K562 (cell line): ENCODE data around the gene LAMP1. TPM values are rescaled to one million over a fixed set of nuclear protein-coding genes. Genes with fewer than 3 reads are reported as not detected.

Experiments used
- ATAC-seq: fragments of 200-7000 bp; cut with Tn5 transposase; 3 replicates; pipeline ENCODE4 v1.9.1; 2020; ENCODE audit warnings: moderate library complexity
- BruUV-seq: library from RNA; stranded (reverse); fragments of 400-500 nt; replicated peaks from 2 replicates; lab custom pipeline; 2021; lab: Mats Ljungman, UMichigan
- CTCF ChIA-PET: fragments of 300-600 bp; formaldehyde crosslinking; extraction: SDS; loops from one replicate; lab custom pipeline; 2021; ENCODE audit warnings: low intra/inter-chr PET ratio; lab: Yijun Ruan, JAX
- POLR2A ChIA-PET: fragments of 300-600, 350-650 bp; sonication (Branson Sonifier 250); formaldehyde crosslinking; extraction: SDS; loops from one replicate; lab custom pipeline; 2021; ENCODE audit warnings: antibody characterized with exemption, inconsistent platforms; lab: Yijun Ruan, JAX
- DNase-seq, 4 experiments: peaks; one replicate each; pipeline versions ENCODE4 v3.0.0 to v3.0.0-alpha.2; 2011 to 2018; ENCODE audit warnings: low spot score in 3 of 4, mixed read lengths in 3 of 4; ENCODE audit errors: extremely low read depth in 1 of 4
- FAIRE-seq: peaks from 2 replicates; lab custom pipeline; 2011; peaks lifted over from hg19 to GRCh38; lab: Jason Lieb, UNC
- H2AFZ ChIP-seq: 2 replicates; pipeline ENCODE4 v1.6.0; 2011; ENCODE audit warnings: low read depth, low read length, control low read depth, inconsistent platforms
- H3K27ac ChIP-seq: fragments of 200-600 bp; 3 replicates; pipeline ENCODE4 v1.8.0; 2011; ENCODE audit warnings: low read depth, mild to moderate bottlenecking, control low read depth, inconsistent platforms, low read length, moderate library complexity, mixed read lengths; ENCODE audit errors: extremely low read depth
- H3K27me3 ChIP-seq, 2 experiments: fragments of 300-600 bp in 1 of 2; 2 replicates in 1 of 2; 3 replicates in 1 of 2; pipeline versions ENCODE4 v1.6.0 to v1.8.0; 2011; ENCODE audit warnings: inconsistent platforms in 2 of 2, low read length in 2 of 2, mild to moderate bottlenecking in 1 of 2, mixed read lengths in 1 of 2, moderate library complexity in 1 of 2; ENCODE audit not compliant: control insufficient read depth in 2 of 2, insufficient read depth in 2 of 2
- H3K36me3 ChIP-seq: fragments of 300-600 bp; 3 replicates; pipeline ENCODE4 v1.8.0; 2011; ENCODE audit warnings: mild to moderate bottlenecking, low read length, inconsistent platforms; ENCODE audit not compliant: control insufficient read depth, insufficient read depth
- H3K4me1 ChIP-seq, 2 experiments: fragments of 200-600 bp in 1 of 2; replicated peaks in 1 of 2; 2 replicates in 1 of 2; 3 replicates in 1 of 2; pipeline versions ENCODE4 v1.5.1 to v1.8.0; 2011; ENCODE audit warnings: inconsistent platforms in 2 of 2, low read length in 2 of 2, mild to moderate bottlenecking in 1 of 2, mixed read lengths in 1 of 2, moderate library complexity in 1 of 2; ENCODE audit not compliant: control insufficient read depth in 2 of 2, insufficient read depth in 2 of 2
- H3K4me2 ChIP-seq: 2 replicates; pipeline ENCODE4 v1.6.1; 2011; ENCODE audit warnings: low read length, control low read depth, inconsistent platforms, mixed read lengths; ENCODE audit not compliant: insufficient read depth
- H3K4me3 ChIP-seq: fragments of 200-600 bp; sonication (generic), shearing (Covaris generic); 2 replicates; pipeline ENCODE4 v1.5.1; 2016; ENCODE audit warnings: control low read depth, inconsistent platforms
- H3K79me2 ChIP-seq: fragments of 200-600 bp; 3 replicates; pipeline ENCODE4 v1.8.0; 2011; ENCODE audit warnings: low read length, inconsistent platforms; ENCODE audit not compliant: control insufficient read depth, insufficient read depth
- H3K9ac ChIP-seq, 2 experiments: 2 replicates each; pipeline versions ENCODE4 v1.6.0 to v1.6.1; 2011; ENCODE audit warnings: low read depth in 2 of 2, low read length in 2 of 2, control low read depth in 1 of 2, inconsistent platforms in 1 of 2, mild to moderate bottlenecking in 1 of 2, mixed read lengths in 1 of 2; ENCODE audit not compliant: insufficient read depth in 1 of 2
- H3K9me1 ChIP-seq: one replicate; pipeline ENCODE4 v1.6.0; 2011; ENCODE audit warnings: inconsistent platforms, mild to moderate bottlenecking, low read length, moderate library complexity; ENCODE audit not compliant: control insufficient read depth, insufficient read depth
- H3K9me3 ChIP-seq: replicated peaks from 2 replicates; pipeline ENCODE4 v1.5.1; 2011; ENCODE audit warnings: low read depth, low read length, inconsistent platforms; ENCODE audit not compliant: control insufficient read depth, insufficient read depth
- H4K20me1 ChIP-seq: replicated peaks from 2 replicates; pipeline ENCODE4 v1.6.1; 2011; ENCODE audit warnings: low read length, inconsistent platforms, mixed read lengths; ENCODE audit not compliant: control insufficient read depth, insufficient read depth
- ATF1 ChIP-seq, 2 experiments: fragments of 450-650 bp in 1 of 2; IDR thresholded peaks; 2 replicates each; pipeline ENCODE4 v1.6.1; 2016; ENCODE audit warnings: missing compliant biosample characterization in 1 of 2, missing genetic modification characterization in 1 of 2
- FOXK1 ChIP-seq: sonication (generic); formaldehyde crosslinking; IDR thresholded peaks from 2 replicates; pipeline ENCODE4 v1.8.0; 2022; ENCODE audit warnings: missing genetic modification reagents, mild to moderate bottlenecking, borderline replicate concordance
- GATAD2B ChIP-seq: fragments of 450-650 bp; IDR thresholded peaks from 2 replicates; pipeline ENCODE4 v1.6.1; 2017; ENCODE audit warnings: mild to moderate bottlenecking, borderline replicate concordance
- HBP1 ChIP-seq: fragments of 450-650 bp; formaldehyde crosslinking; IDR thresholded peaks from 2 replicates; pipeline ENCODE4 v1.4.0; 2022; ENCODE audit warnings: missing genetic modification characterization
- TCFL5 ChIP-seq: fragments of 250-450 bp; sonication (Bioruptor Pico); conservative IDR thresholded peaks from 2 replicates; pipeline ENCODE4 v1.6.1; 2021; ENCODE audit warnings: mild to moderate bottlenecking, moderate library complexity, matching md5 sums
- XRCC3 ChIP-seq: fragments of 450-650 bp; IDR thresholded peaks from 2 replicates; pipeline ENCODE4 v1.6.1; 2017; ENCODE audit warnings: mild to moderate bottlenecking, moderate library complexity
- ZBED1 ChIP-seq: IDR thresholded peaks from 2 replicates; pipeline ENCODE4 v1.6.1; 2014
- ZNF583 ChIP-seq: fragments of 250-450 bp; sonication (Bioruptor Pico); IDR thresholded peaks from 2 replicates; pipeline ENCODE4 v1.4.0; 2020
- WGBS: fragments of 100-300 bp; shearing (Covaris generic); methylation state at CpG from one replicate; pipeline ENCODE4 v1.1.6; 2016; ENCODE audit warnings: low coverage, mixed read lengths; ENCODE audit not compliant: insufficient coverage; ENCODE audit errors: missing lambda C conversion rate; 5-methylcytosine and 5-hydroxymethylcytosine counted together
- in situ Hi-C: fragments of 300-500 bp; cut with MboI; formaldehyde crosslinking; loops from 4 replicates; pipeline ENCODE4 v1.15.0; 2018; ENCODE audit warnings: inconsistent platforms, mixed read lengths
- intact Hi-C: fragments of 100-400 bp; cut with micrococcal nuclease; formaldehyde crosslinking; loops from 2 replicates; pipeline ENCODE4 v1.14.2; 2022
- polyA plus RNA-seq, 8 experiments: library from polyadenylated mRNA; depleted of rRNA in 4 of 8; stranded (reverse) in 5 of 8; unstranded in 3 of 8; fragments of >200 nt; fragmentation: Nextera tagmentation in 2 of 8; fragmentation: Illumina TruSeq in 1 of 8; extraction: Ambion mirVana in 2 of 8; extraction: Trizol in 1 of 8; gene quantifications; 2 replicates each; pipeline versions ENCODE4 v1.2.1 to v1.2.3, GENCODE V29; 2011 to 2014; ENCODE audit warnings: inconsistent platforms in 1 of 8, missing spikeins in 1 of 8
- total RNA-seq, 7 experiments: library from RNA; depleted of rRNA in 6 of 7; stranded (reverse); fragments of >200 nt in 6 of 7; fragmentation: Illumina TruSeq in 2 of 7; extraction: Trizol in 2 of 7; gene quantifications; 2 replicates each; pipeline versions ENCODE4 v1.2.1 to v1.2.3, GENCODE V29; 2011 to 2021; ENCODE audit warnings: low replicate concordance in 1 of 7
- TF ChIP-seq, protein P1 (sequence below), 2 experiments: fragments of 450-650 bp; formaldehyde crosslinking in 1 of 2; IDR thresholded peaks; 2 replicates each; pipeline versions ENCODE4 v1.4.0 to v1.6.1; 2014 to 2020; ENCODE audit warnings: mild to moderate bottlenecking in 2 of 2, borderline replicate concordance in 1 of 2, low read depth in 1 of 2
- TF ChIP-seq, protein P2 (sequence below), 2 experiments: IDR thresholded peaks; 2 replicates each; pipeline ENCODE4 v1.6.1; 2012; ENCODE audit warnings: improper control_type of control experiment in 2 of 2, low read depth in 2 of 2, low read length in 2 of 2, borderline replicate concordance in 1 of 2

LAMP1 gene
- total and polyA plus RNA-seq, 9 of the 15 experiments (the other 6 are each of a cell fraction or from before 2014, with no cell fraction given), result 2.2 to 70.1 (median 30.5) TPM

- Histone ChIP-seq H3K4me1 (no peaks in the 10 kb centered on the region; a peak in 1 of 5 replicates), H3K4me3 (no peak overlapping the region), H4K20me1 (no peaks in the 10 kb centered on the region), H3K27ac (no peak overlapping the region), H2AFZ (no peak overlapping the region), H3K36me3 (peaks cover 50% of the 10 kb centered on the region; the same call in 2 of the 3 replicates), H3K4me2 (no peak overlapping the region), H3K9me3 (no peaks in the 10 kb centered on the region), H3K9me1 (no peaks in the 10 kb centered on the region), H3K79me2 (no peaks in the 10 kb centered on the region), H3K27me3 (no peaks in the 10 kb centered on the region), H3K9ac (no peak overlapping the region; a peak in 1 of 4 replicates)
- ChIA-PET CTCF (no interaction called here), POLR2A (interaction anchor here (1.7 kb wide), 1 partner anchor 13 kb away, joined by 4 read pairs; no protein-coding TSS in a partner anchor)
- FAIRE-seq (no peak), DNase-seq (no peak), ATAC-seq (no peak)
- no TSS peak for BruUV-seq
- in situ Hi-C loops (no loop called here), intact Hi-C loops (no loop called here)
- WGBS, result 92% methylated on average over 3 of the region's 12 CpGs
- TF ChIP-seq, protein P1, sequence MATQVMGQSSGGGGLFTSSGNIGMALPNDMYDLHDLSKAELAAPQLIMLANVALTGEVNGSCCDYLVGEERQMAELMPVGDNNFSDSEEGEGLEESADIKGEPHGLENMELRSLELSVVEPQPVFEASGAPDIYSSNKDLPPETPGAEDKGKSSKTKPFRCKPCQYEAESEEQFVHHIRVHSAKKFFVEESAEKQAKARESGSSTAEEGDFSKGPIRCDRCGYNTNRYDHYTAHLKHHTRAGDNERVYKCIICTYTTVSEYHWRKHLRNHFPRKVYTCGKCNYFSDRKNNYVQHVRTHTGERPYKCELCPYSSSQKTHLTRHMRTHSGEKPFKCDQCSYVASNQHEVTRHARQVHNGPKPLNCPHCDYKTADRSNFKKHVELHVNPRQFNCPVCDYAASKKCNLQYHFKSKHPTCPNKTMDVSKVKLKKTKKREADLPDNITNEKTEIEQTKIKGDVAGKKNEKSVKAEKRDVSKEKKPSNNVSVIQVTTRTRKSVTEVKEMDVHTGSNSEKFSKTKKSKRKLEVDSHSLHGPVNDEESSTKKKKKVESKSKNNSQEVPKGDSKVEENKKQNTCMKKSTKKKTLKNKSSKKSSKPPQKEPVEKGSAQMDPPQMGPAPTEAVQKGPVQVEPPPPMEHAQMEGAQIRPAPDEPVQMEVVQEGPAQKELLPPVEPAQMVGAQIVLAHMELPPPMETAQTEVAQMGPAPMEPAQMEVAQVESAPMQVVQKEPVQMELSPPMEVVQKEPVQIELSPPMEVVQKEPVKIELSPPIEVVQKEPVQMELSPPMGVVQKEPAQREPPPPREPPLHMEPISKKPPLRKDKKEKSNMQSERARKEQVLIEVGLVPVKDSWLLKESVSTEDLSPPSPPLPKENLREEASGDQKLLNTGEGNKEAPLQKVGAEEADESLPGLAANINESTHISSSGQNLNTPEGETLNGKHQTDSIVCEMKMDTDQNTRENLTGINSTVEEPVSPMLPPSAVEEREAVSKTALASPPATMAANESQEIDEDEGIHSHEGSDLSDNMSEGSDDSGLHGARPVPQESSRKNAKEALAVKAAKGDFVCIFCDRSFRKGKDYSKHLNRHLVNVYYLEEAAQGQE (IDR thresholded peaks at IDR 0.05; ENCODE audit: borderline replicate concordance), result no peak
- TF ChIP-seq, protein P1 (CRISPR knock-in tag; IDR thresholded peaks at IDR 0.05; ENCODE audit: low read depth), result no peak
- TF ChIP-seq XRCC3 (no peak), HBP1 (no peak), FOXK1 (CRISPR knock-in tag) (no peak), ATF1 (CRISPR knock-in tag; IDR thresholded peaks at IDR 0.05) (no peak), ATF1 (tag; IDR thresholded peaks at IDR 0.05) (no peak), ZBED1 (no peak), GATAD2B (no peak), ZNF583 (CRISPR knock-in tag) (no peak), TCFL5 (CRISPR knock-in tag) (no peak)
- TF ChIP-seq, protein P2, sequence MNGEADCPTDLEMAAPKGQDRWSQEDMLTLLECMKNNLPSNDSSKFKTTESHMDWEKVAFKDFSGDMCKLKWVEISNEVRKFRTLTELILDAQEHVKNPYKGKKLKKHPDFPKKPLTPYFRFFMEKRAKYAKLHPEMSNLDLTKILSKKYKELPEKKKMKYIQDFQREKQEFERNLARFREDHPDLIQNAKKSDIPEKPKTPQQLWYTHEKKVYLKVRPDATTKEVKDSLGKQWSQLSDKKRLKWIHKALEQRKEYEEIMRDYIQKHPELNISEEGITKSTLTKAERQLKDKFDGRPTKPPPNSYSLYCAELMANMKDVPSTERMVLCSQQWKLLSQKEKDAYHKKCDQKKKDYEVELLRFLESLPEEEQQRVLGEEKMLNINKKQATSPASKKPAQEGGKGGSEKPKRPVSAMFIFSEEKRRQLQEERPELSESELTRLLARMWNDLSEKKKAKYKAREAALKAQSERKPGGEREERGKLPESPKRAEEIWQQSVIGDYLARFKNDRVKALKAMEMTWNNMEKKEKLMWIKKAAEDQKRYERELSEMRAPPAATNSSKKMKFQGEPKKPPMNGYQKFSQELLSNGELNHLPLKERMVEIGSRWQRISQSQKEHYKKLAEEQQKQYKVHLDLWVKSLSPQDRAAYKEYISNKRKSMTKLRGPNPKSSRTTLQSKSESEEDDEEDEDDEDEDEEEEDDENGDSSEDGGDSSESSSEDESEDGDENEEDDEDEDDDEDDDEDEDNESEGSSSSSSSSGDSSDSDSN (IDR thresholded peaks at IDR 0.05; ENCODE audit: borderline replicate concordance in 1 of 2, low read depth in 2 of 2, low read length in 2 of 2), result no peak
Observed at GRCh38 chr13:113317031-113317430, 20.0 kb downstream of the LAMP1 start.
